Measurements from ENCODE around the gene AGPAT2. TPM values are rescaled to one million over a fixed set of nuclear protein-coding genes. Genes with fewer than 3 reads are reported as not detected.

AGPAT2 gene
- total RNA-seq, 2 experiments from 2014 or later: 16.9 to 20.5 TPM

- Mint-ChIP-seq H3K27ac (no peak overlapping the region), H3K36me3 (no peaks in the 10 kb centered on the region), H3K4me1 (peaks cover 6% of the 10 kb centered on the region), H3K27me3 (peaks cover 29% of the 10 kb centered on the region), H3K4me3 (no peak overlapping the region), H3K9me3 (ENCODE audit: low read depth) (no peaks in the 10 kb centered on the region)
- ATAC-seq: peak; percentile 54
- peak; percentile 63 for DNase-seq
- CTCF ChIA-PET: interaction anchor here (0.6 to 2.3 kb wide), 7 partner anchors 11 to 210 kb away, joined by 3 to 5 read pairs (median 3); no protein-coding TSS in a partner anchor
These were observed 7.1 kb upstream of the AGPAT2 start for GRCh38 chr9:136694163-136694871.

- H3K36me3 Mint-ChIP-seq: no peaks in the 10 kb centered on the region
- no peak overlapping the region for H3K27ac Mint-ChIP-seq
- peaks cover 29% of the 10 kb centered on the region for H3K27me3 Mint-ChIP-seq
- no peak overlapping the region for H3K4me3 Mint-ChIP-seq
- H3K4me1 Mint-ChIP-seq: peaks cover 6% of the 10 kb centered on the region
- H3K9me3 Mint-ChIP-seq (ENCODE audit: low read depth): no peaks in the 10 kb centered on the region
- DNase-seq: no peak
- peak; percentile 32 for ATAC-seq
- CTCF ChIA-PET: interaction anchor here (0.6 to 2.3 kb wide), 3 partner anchors 17 to 38 kb away, joined by 3 to 5 read pairs (median 4); no protein-coding TSS in a partner anchor
These were observed 6.4 kb upstream of the AGPAT2 start for GRCh38 chr9:136693490-136694162.

- Mint-ChIP-seq H3K27ac (no peak overlapping the region), H3K4me1 (peaks cover 10% of the 10 kb centered on the region), H3K9me3 (ENCODE audit: low read depth) (no peaks in the 10 kb centered on the region), H3K27me3 (peaks cover 28% of the 10 kb centered on the region), H3K36me3 (no peaks in the 10 kb centered on the region), H3K4me3 (no peak overlapping the region)
- CTCF ChIA-PET: no interaction called here
- ATAC-seq: no peak
- DNase-seq: no peak
These were observed 5.9 kb upstream of the AGPAT2 start for GRCh38 chr9:136693135-136693489.

- H3K4me1 Mint-ChIP-seq: peaks cover 11% of the 10 kb centered on the region
- DNase-seq (no peak), ATAC-seq (no peak)
- peaks cover 25% of the 10 kb centered on the region for H3K27me3 Mint-ChIP-seq
- no peaks in the 10 kb centered on the region for H3K9me3 Mint-ChIP-seq (ENCODE audit: low read depth)
- H3K4me3 Mint-ChIP-seq: no peak overlapping the region
- H3K36me3 Mint-ChIP-seq: no peaks in the 10 kb centered on the region
- no peak overlapping the region for H3K27ac Mint-ChIP-seq
- CTCF ChIA-PET: no interaction called here
These were observed 5.2 kb upstream of the AGPAT2 start for GRCh38 chr9:136692185-136693134.

GRCh38 chr9:136691316-136692184 is 4.3 kb upstream of the AGPAT2 start:
- no peak overlapping the region for H3K4me3 Mint-ChIP-seq
- no peaks in the 10 kb centered on the region for H3K9me3 Mint-ChIP-seq (ENCODE audit: low read depth)
- H3K27me3 Mint-ChIP-seq: peaks cover 20% of the 10 kb centered on the region
- ATAC-seq: no peak
- H3K36me3 Mint-ChIP-seq: no peaks in the 10 kb centered on the region
- no peak for DNase-seq
- CTCF ChIA-PET: no interaction called here
- peaks cover 9% of the 10 kb centered on the region for H3K4me1 Mint-ChIP-seq
- H3K27ac Mint-ChIP-seq: no peak overlapping the region

- H3K4me3 Mint-ChIP-seq: no peak overlapping the region
- H3K36me3 Mint-ChIP-seq: no peaks in the 10 kb centered on the region
- no peak for DNase-seq
- CTCF ChIA-PET: interaction anchor here (1.4 kb wide), 1 partner anchor 11 kb away, joined by 10 read pairs; no protein-coding TSS in a partner anchor
- peaks cover 17% of the 10 kb centered on the region for H3K27me3 Mint-ChIP-seq
- no peaks in the 10 kb centered on the region for H3K9me3 Mint-ChIP-seq (ENCODE audit: low read depth)
- H3K4me1 Mint-ChIP-seq: peaks cover 14% of the 10 kb centered on the region
- no peak overlapping the region for H3K27ac Mint-ChIP-seq
- no peak for ATAC-seq
These were observed 3.6 kb upstream of the AGPAT2 start for GRCh38 chr9:136690806-136691261.

- H3K4me3 Mint-ChIP-seq: no peak overlapping the region
- DNase-seq: no peak
- peaks cover 15% of the 10 kb centered on the region for H3K4me1 Mint-ChIP-seq
- ATAC-seq: no peak
- peaks cover 16% of the 10 kb centered on the region for H3K27me3 Mint-ChIP-seq
- H3K27ac Mint-ChIP-seq: no peak overlapping the region
- H3K9me3 Mint-ChIP-seq (ENCODE audit: low read depth): no peaks in the 10 kb centered on the region
- CTCF ChIA-PET: interaction anchor here (1.1 to 1.4 kb wide), 3 partner anchors 11 to 37 kb away, joined by 3 to 10 read pairs (median 4); no protein-coding TSS in a partner anchor
- no peaks in the 10 kb centered on the region for H3K36me3 Mint-ChIP-seq
These were observed 3.0 kb upstream of the AGPAT2 start for GRCh38 chr9:136690104-136690805.

GRCh38 chr9:136689108-136689460 is 1.8 kb upstream of the AGPAT2 start:
- ATAC-seq (no peak), DNase-seq (no peak)
- Mint-ChIP-seq H3K27me3 (peaks cover 13% of the 10 kb centered on the region), H3K4me1 (peaks cover 15% of the 10 kb centered on the region), H3K27ac (no peak overlapping the region), H3K36me3 (no peaks in the 10 kb centered on the region), H3K9me3 (ENCODE audit: low read depth) (no peaks in the 10 kb centered on the region), H3K4me3 (no peak overlapping the region)
- CTCF ChIA-PET: interaction anchor here (1.2 to 1.5 kb wide), 4 partner anchors 12 to 39 kb away, joined by 3 to 10 read pairs (median 7); no protein-coding TSS in a partner anchor

- no peak overlapping the region for H3K27ac Mint-ChIP-seq
- no peaks in the 10 kb centered on the region for H3K36me3 Mint-ChIP-seq
- H3K4me3 Mint-ChIP-seq: no peak overlapping the region
- H3K9me3 Mint-ChIP-seq (ENCODE audit: low read depth): no peaks in the 10 kb centered on the region
- H3K27me3 Mint-ChIP-seq: peaks cover 13% of the 10 kb centered on the region
- CTCF ChIA-PET: interaction anchor here (0.8 to 7.6 kb wide), 5 partner anchors 13 to 156 kb away, joined by 3 to 33 read pairs (median 3); no protein-coding TSS in a partner anchor
- peaks cover 15% of the 10 kb centered on the region for H3K4me1 Mint-ChIP-seq
- DNase-seq (no peak), ATAC-seq (no peak)
These were observed 1.2 kb upstream of the AGPAT2 start for GRCh38 chr9:136688274-136689107.

GRCh38 chr9:136687721-136688223 is 515 bp upstream of the AGPAT2 start:
- Mint-ChIP-seq H3K9me3 (ENCODE audit: low read depth) (no peaks in the 10 kb centered on the region), H3K27me3 (peaks cover 10% of the 10 kb centered on the region), H3K36me3 (no peaks in the 10 kb centered on the region), H3K4me1 (peaks cover 13% of the 10 kb centered on the region), H3K27ac (no peak overlapping the region), H3K4me3 (no peak overlapping the region)
- CTCF ChIA-PET: interaction anchor here (1.2 to 7.6 kb wide), 5 partner anchors 12 to 155 kb away, joined by 3 to 33 read pairs (median 10); no protein-coding TSS in a partner anchor
- ATAC-seq (peak; percentile 8), DNase-seq (peak; percentile 59)

GRCh38 chr9:136686534-136686793 is 793 bp downstream of the AGPAT2 start:
- H3K27me3 Mint-ChIP-seq: peaks cover 10% of the 10 kb centered on the region
- no peaks in the 10 kb centered on the region for H3K36me3 Mint-ChIP-seq
- peak overlapping the region; percentile 67 for H3K4me3 Mint-ChIP-seq
- ATAC-seq (no peak), DNase-seq (no peak)
- peaks cover 13% of the 10 kb centered on the region for H3K4me1 Mint-ChIP-seq
- H3K9me3 Mint-ChIP-seq (ENCODE audit: low read depth): no peaks in the 10 kb centered on the region
- CTCF ChIA-PET: interaction anchor here (1.1 to 7.6 kb wide), 4 partner anchors 14 to 349 kb away, joined by 3 to 33 read pairs (median 7); no protein-coding TSS in a partner anchor
- H3K27ac Mint-ChIP-seq: no peak overlapping the region
